HepG2 (cell line): Measurements from ENCODE around the gene CLDN20. TPM values are rescaled to one million over a fixed set of nuclear protein-coding genes. Genes with fewer than 3 reads are reported as not detected.

Experiments used
- ATAC-seq: fragments of 200-7000 bp; cut with Tn5 transposase; 3 replicates; pipeline ENCODE4 v1.9.1; 2020; ENCODE audit warnings: mild to moderate bottlenecking, moderate library complexity
- BruUV-seq: library from RNA; stranded (reverse); fragments of 400-500 nt; replicated peaks from 2 replicates; lab custom pipeline; 2021; lab: Mats Ljungman, UMichigan
- CTCF ChIA-PET: fragments of 300-600 bp; formaldehyde crosslinking; extraction: SDS; loops from one replicate; lab custom pipeline; 2021; ENCODE audit warnings: low total read pairs, inconsistent platforms, low intra/inter-chr PET ratio; lab: Yijun Ruan, JAX
- POLR2A ChIA-PET: fragments of 350-600 bp; sonication (Branson Sonifier 250); formaldehyde crosslinking; loops from one replicate; lab custom pipeline; 2020; ENCODE audit warnings: antibody characterized with exemption, inconsistent platforms; lab: Yijun Ruan, JAX
- DNase-seq: peaks from one replicate; pipeline ENCODE4 v3.0.0-alpha.2; 2015; ENCODE audit warnings: low spot score
- FAIRE-seq: peaks from 3 replicates; lab custom pipeline; 2011; peaks lifted over from hg19 to GRCh38; lab: Jason Lieb, UNC
- H2AFZ ChIP-seq: one replicate; pipeline ENCODE4 v1.6.1; 2011; ENCODE audit warnings: low read length, inconsistent platforms
- H3K27ac ChIP-seq: fragments of 300-600 bp; 3 replicates; pipeline ENCODE4 v1.8.0; 2011; ENCODE audit warnings: mixed run types, mild to moderate bottlenecking, mixed read lengths, low read length, inconsistent platforms; ENCODE audit not compliant: insufficient read depth; ENCODE audit errors: extremely low read length
- H3K27me3 ChIP-seq, 2 experiments: fragments of 200-600 bp in 1 of 2; 2 replicates in 1 of 2; 3 replicates in 1 of 2; pipeline versions ENCODE4 v1.6.0 to v1.8.0; 2011; ENCODE audit warnings: low read length in 2 of 2, mild to moderate bottlenecking in 2 of 2, moderate library complexity in 2 of 2, inconsistent platforms in 1 of 2; ENCODE audit not compliant: insufficient read depth in 2 of 2, control insufficient read depth in 1 of 2
- H3K36me3 ChIP-seq, 2 experiments: fragments of 200-600 bp in 1 of 2; replicated peaks in 1 of 2; 2 replicates in 1 of 2; 3 replicates in 1 of 2; pipeline versions ENCODE4 v1.5.1 to v1.8.0; 2011; ENCODE audit warnings: low read length in 2 of 2, inconsistent platforms in 1 of 2; ENCODE audit not compliant: insufficient read depth in 2 of 2, control insufficient read depth in 1 of 2
- H3K4me1 ChIP-seq: 2 replicates; pipeline ENCODE4 v1.5.1; 2012; ENCODE audit warnings: low read length, inconsistent platforms; ENCODE audit not compliant: insufficient read depth
- H3K4me2 ChIP-seq: 2 replicates; pipeline ENCODE4 v1.6.0; 2011; ENCODE audit warnings: low read depth, low read length, inconsistent platforms
- H3K4me3 ChIP-seq, 3 experiments: fragments of 200-600 bp in 1 of 3; sonication (generic), shearing (Covaris generic) in 1 of 3; replicated peaks in 1 of 3; 2 replicates each; pipeline ENCODE4 v1.5.1; 2011 to 2016; ENCODE audit warnings: low read length in 3 of 3, inconsistent platforms in 2 of 3, low read depth in 2 of 3, mild to moderate bottlenecking in 2 of 3, control low read depth in 1 of 3, mixed read lengths in 1 of 3; ENCODE audit not compliant: insufficient read depth in 1 of 3
- H3K79me2 ChIP-seq: one replicate; pipeline ENCODE4 v1.6.1; 2011; ENCODE audit warnings: low read length, inconsistent platforms; ENCODE audit not compliant: insufficient read depth
- H3K9ac ChIP-seq: 2 replicates; pipeline ENCODE4 v1.6.0; 2011; ENCODE audit warnings: mild to moderate bottlenecking, low read depth, low read length, inconsistent platforms; ENCODE audit not compliant: insufficient read depth
- H3K9me3 ChIP-seq: 2 replicates; pipeline ENCODE4 v1.5.1; 2012; ENCODE audit warnings: mild to moderate bottlenecking, low read length
- H4K20me1 ChIP-seq: 2 replicates; pipeline ENCODE4 v1.6.0; 2011; ENCODE audit warnings: inconsistent platforms, mild to moderate bottlenecking, low read length, moderate library complexity; ENCODE audit not compliant: insufficient read depth
- ESRRA ChIP-seq: sonication (generic); formaldehyde crosslinking; IDR thresholded peaks from 2 replicates; pipeline ENCODE4 v1.5.1; 2020; ENCODE audit warnings: mild to moderate bottlenecking, low read depth, missing genetic modification reagents
- GPN1 ChIP-seq: sonication (generic); formaldehyde crosslinking; IDR thresholded peaks from 2 replicates; pipeline ENCODE4 v1.5.1; 2020; ENCODE audit warnings: missing genetic modification reagents, borderline replicate concordance
- GTF2F1 ChIP-seq: fragments of 150-350 bp; IDR thresholded peaks from 2 replicates; pipeline ENCODE4 v1.6.1; 2014; ENCODE audit warnings: low read length
- KLF12 ChIP-seq: sonication (generic); formaldehyde crosslinking; IDR thresholded peaks from 2 replicates; pipeline ENCODE4 v1.4.0; 2020; ENCODE audit warnings: missing genetic modification reagents, borderline replicate concordance
- MBNL3 ChIP-seq: fragments of 250-450 bp; sonication (Bioruptor Pico); conservative IDR thresholded peaks from 2 replicates; pipeline ENCODE4 v1.8.0; 2022; ENCODE audit warnings: mild to moderate bottlenecking, inconsistent platforms
- SNAPC2 ChIP-seq: sonication (generic); formaldehyde crosslinking; IDR thresholded peaks from 2 replicates; pipeline ENCODE4 v1.8.1; 2022; ENCODE audit warnings: mild to moderate bottlenecking, missing genetic modification reagents
- ZNF749 ChIP-seq: sonication (generic); formaldehyde crosslinking; IDR thresholded peaks from 2 replicates; pipeline ENCODE4 v1.8.0; 2022; ENCODE audit warnings: mild to moderate bottlenecking, missing genetic modification reagents, moderate library complexity, borderline replicate concordance
- whole genome bisulfite sequencing: methylation state at CpG from one replicate; pipeline ENCODE4 v1.1.6; 2017; ENCODE audit warnings: low lambda C conversion rate; 5-methylcytosine and 5-hydroxymethylcytosine counted together
- in situ Hi-C: cut with HindIII; loops from 2 replicates; pipeline ENCODE4 v1.10.0; 2017; ENCODE audit warnings: low pct_unique_long_range_greater_than_20kb; ENCODE audit not compliant: extremely low pct_ligation_motif_present
- intact Hi-C: fragments of 100-400 bp; cut with micrococcal nuclease; formaldehyde crosslinking; loops from one replicate; pipeline ENCODE4 v1.10.0; 2022; ENCODE audit not compliant: unreplicated experiment
- polyA plus RNA-seq, 8 experiments: library from polyadenylated mRNA; depleted of rRNA in 3 of 8; stranded (reverse) in 7 of 8; unstranded in 1 of 8; fragments of >200 nt; fragmentation: Illumina TruSeq in 4 of 8; extraction: Trizol in 4 of 8; gene quantifications; 2 replicates each; pipeline versions ENCODE4 v1.2.1 to v1.2.3, GENCODE V29; 2011 to 2016; ENCODE audit warnings: low read depth in 4 of 8, missing spikeins in 1 of 8, mixed read lengths in 1 of 8; ENCODE audit not compliant: insufficient read depth in 1 of 8
- total RNA-seq, 5 experiments: library from RNA; depleted of rRNA; stranded (reverse); fragments of >200 nt; fragmentation: Illumina TruSeq; extraction: Trizol; gene quantifications; 2 replicates each; pipeline ENCODE4 v1.2.3, GENCODE V29; 2016; ENCODE audit warnings: low read depth in 1 of 5
- TF ChIP-seq, protein P1 (sequence below): sonication (generic); formaldehyde crosslinking; IDR thresholded peaks from 2 replicates; pipeline ENCODE4 v1.4.0; 2020; ENCODE audit warnings: missing genetic modification reagents, borderline replicate concordance
- TF ChIP-seq, protein P2 (sequence below): sonication (generic); formaldehyde crosslinking; IDR thresholded peaks from 2 replicates; pipeline ENCODE4 v1.4.0; 2020; ENCODE audit warnings: missing genetic modification reagents, mild to moderate bottlenecking, borderline replicate concordance
- TF ChIP-seq, protein P3 (sequence below): sonication (generic); formaldehyde crosslinking; IDR thresholded peaks from 2 replicates; pipeline ENCODE4 v1.8.1; 2022; ENCODE audit warnings: mild to moderate bottlenecking, missing genetic modification reagents

CLDN20 gene
- total and polyA plus RNA-seq, 2 of the 13 experiments (the other 11 are each of a cell fraction or from before 2014, with no cell fraction given) = not detected

DNA sequence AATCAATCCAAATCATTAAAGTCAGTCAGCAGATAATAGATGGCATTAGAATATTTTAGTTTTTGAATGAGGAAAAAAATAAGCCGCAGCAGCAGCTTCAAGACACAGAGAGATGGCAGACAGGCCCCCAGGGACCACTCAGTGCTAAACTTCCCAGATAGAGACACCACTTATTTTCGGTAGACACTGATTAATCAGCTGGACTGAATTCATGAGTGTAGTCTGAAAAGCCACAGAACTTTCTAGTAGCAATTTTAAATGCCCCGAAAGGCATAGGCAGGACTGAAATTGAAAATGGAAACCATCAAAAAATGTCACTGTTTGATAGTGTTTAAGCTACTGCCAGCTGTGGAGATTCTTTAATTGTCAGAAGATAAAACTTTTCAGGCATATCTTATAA lies 3.1 kb upstream of the CLDN20 start:
- Histone ChIP-seq H3K27ac (no peak overlapping the region), H4K20me1 (0 out of 2 replicates have a peak, but pooled peaks cover 3% of the 10 kb centered on the region), H3K9me3 (no peaks in the 10 kb centered on the region), H3K4me2 (no peak overlapping the region), H3K9ac (no peak overlapping the region), H2AFZ (no peak overlapping the region), H3K4me3 (no peak overlapping the region), H3K27me3 (no peaks in the 10 kb centered on the region), H3K79me2 (peaks cover 13% of the 10 kb centered on the region), H3K4me1 (no peaks in the 10 kb centered on the region), H3K36me3 (peaks cover 44 to 94% of the 10 kb centered on the region in 2 experiments)
- DNase-seq (no peak), FAIRE-seq (no peak), ATAC-seq (no peak)
- no TSS peak for BruUV-seq
- in situ Hi-C loops (no loop called here), intact Hi-C loops (no loop called here)
- POLR2A ChIA-PET = no interaction called here
- TF ChIP-seq GPN1 (CRISPR knock-in tag) (no peak), KLF12 (CRISPR knock-in tag) (no peak), MBNL3 (CRISPR knock-in tag) (no peak), ESRRA (CRISPR knock-in tag) (no peak), SNAPC2 (no peak), ZNF749 (no peak), GTF2F1 (no peak)
- TF ChIP-seq, protein P1, sequence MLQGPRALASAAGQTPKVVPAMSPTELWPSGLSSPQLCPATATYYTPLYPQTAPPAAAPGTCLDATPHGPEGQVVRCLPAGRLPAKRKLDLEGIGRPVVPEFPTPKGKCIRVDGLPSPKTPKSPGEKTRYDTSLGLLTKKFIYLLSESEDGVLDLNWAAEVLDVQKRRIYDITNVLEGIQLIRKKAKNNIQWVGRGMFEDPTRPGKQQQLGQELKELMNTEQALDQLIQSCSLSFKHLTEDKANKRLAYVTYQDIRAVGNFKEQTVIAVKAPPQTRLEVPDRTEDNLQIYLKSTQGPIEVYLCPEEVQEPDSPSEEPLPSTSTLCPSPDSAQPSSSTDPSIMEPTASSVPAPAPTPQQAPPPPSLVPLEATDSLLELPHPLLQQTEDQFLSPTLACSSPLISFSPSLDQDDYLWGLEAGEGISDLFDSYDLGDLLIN (CRISPR knock-in tag) = no peak
- TF ChIP-seq, protein P2, sequence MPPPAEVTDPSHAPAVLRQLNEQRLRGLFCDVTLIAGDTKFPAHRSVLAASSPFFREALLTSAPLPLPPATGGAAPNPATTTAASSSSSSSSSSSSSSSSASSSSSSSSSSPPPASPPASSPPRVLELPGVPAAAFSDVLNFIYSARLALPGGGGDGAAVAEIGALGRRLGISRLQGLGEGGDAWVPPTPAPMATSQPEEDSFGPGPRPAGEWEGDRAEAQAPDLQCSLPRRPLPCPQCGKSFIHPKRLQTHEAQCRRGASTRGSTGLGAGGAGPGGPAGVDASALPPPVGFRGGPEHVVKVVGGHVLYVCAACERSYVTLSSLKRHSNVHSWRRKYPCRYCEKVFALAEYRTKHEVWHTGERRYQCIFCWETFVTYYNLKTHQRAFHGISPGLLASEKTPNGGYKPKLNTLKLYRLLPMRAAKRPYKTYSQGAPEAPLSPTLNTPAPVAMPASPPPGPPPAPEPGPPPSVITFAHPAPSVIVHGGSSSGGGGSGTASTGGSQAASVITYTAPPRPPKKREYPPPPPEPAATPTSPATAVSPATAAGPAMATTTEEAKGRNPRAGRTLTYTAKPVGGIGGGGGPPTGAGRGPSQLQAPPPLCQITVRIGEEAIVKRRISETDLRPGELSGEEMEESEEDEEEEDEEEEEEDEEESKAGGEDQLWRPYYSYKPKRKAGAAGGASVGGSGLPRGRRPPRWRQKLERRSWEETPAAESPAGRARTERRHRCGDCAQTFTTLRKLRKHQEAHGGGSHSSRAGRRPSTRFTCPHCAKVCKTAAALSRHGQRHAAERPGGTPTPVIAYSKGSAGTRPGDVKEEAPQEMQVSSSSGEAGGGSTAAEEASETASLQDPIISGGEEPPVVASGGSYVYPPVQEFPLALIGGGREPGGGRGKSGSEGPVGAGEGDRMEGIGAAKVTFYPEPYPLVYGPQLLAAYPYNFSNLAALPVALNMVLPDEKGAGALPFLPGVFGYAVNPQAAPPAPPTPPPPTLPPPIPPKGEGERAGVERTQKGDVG (CRISPR knock-in tag) = no peak
- TF ChIP-seq, protein P3, sequence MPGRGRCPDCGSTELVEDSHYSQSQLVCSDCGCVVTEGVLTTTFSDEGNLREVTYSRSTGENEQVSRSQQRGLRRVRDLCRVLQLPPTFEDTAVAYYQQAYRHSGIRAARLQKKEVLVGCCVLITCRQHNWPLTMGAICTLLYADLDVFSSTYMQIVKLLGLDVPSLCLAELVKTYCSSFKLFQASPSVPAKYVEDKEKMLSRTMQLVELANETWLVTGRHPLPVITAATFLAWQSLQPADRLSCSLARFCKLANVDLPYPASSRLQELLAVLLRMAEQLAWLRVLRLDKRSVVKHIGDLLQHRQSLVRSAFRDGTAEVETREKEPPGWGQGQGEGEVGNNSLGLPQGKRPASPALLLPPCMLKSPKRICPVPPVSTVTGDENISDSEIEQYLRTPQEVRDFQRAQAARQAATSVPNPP (CRISPR knock-in tag) = no peak
- 97% methylated on average over 3 of the region's 3 CpGs for WGBS
- CTCF ChIA-PET = no interaction called here
